Measurements from ENCODE around the gene LPAR5.

LPAR5 gene

GRCh38 chr12:6638305-6638704, 2.5 kb upstream of the LPAR5 start:
- peak in 1 of 2 donors; percentile 56 for DNase-seq

- DNase-seq, result no peak
Measured at GRCh38 chr12:6635375-6635855, 344 bp downstream of the LPAR5 start.

GRCh38 chr12:6632026-6632983, 3.5 kb downstream of the LPAR5 start:
- DNase-seq, result peak in 1 of 2 donors; percentile 28

GRCh38 chr12:6631549-6631961, 4.2 kb downstream of the LPAR5 start:
- no peak for DNase-seq

- no peak for DNase-seq
Measured at GRCh38 chr12:6630736-6631135, 5.0 kb downstream of the LPAR5 start.

- DNase-seq, result no peak
Measured at GRCh38 chr12:6627616-6628015, 8.1 kb downstream of the LPAR5 start.

GRCh38 chr12:6626654-6627283, 9.0 kb downstream of the LPAR5 start:
- DNase-seq, result no peak

GRCh38 chr12:6620885-6621274, 14.9 kb downstream of the LPAR5 start:
- no peak for DNase-seq

- DNase-seq, result peak; percentile 56 to 84
Measured at GRCh38 chr12:6620137-6620884, 15.4 kb downstream of the LPAR5 start.

- no peak for DNase-seq
Measured at GRCh38 chr12:6618483-6619225, 17.1 kb downstream of the LPAR5 start.

GRCh38 chr12:6615802-6616201, 20.0 kb downstream of the LPAR5 start:
- DNase-seq, result no peak

GRCh38 chr12:6614513-6615172, 21.1 kb downstream of the LPAR5 start:
- DNase-seq, result no peak

GRCh38 chr12:6613776-6614512, 21.8 kb downstream of the LPAR5 start:
- DNase-seq, result peak; percentile 66 to 83

GRCh38 chr12:6613015-6613775, 22.6 kb downstream of the LPAR5 start:
- DNase-seq, result no peak

- no peak for DNase-seq
Measured at GRCh38 chr12:6612652-6613014, 23.1 kb downstream of the LPAR5 start.

GRCh38 chr12:6612247-6612646, 23.5 kb downstream of the LPAR5 start:
- no peak for DNase-seq

- DNase-seq, result no peak
Measured at GRCh38 chr12:6608592-6609281, 27.0 kb downstream of the LPAR5 start.

- DNase-seq, result peak in 1 of 2 donors; percentile 38
Measured at GRCh38 chr12:6607751-6608591, 27.8 kb downstream of the LPAR5 start.

All from inflammatory macrophage treated with lipopolysaccharide for 1 hour (primary cell).